GM23338 (cell line): ENCODE data around the gene NHERF1. TPM values are rescaled to one million over a fixed set of nuclear protein-coding genes. Genes with fewer than 3 reads are reported as not detected.

ENCODE experiments used
- ATAC-seq: fragments of 200-7000 bp; cut with Tn5 transposase; 3 replicates; pipeline ENCODE4 v1.9.1; 2020
- DNase-seq: peaks from one replicate; pipeline ENCODE4 v3.0.0-alpha.2; 2015; ENCODE audit warnings: low spot score
- H2AFZ ChIP-seq: fragments of 200-600 bp; sonication (generic); 2 replicates; pipeline ENCODE4 v1.8.0; 2016; ENCODE audit warnings: antibody characterized with exemption, mild to moderate bottlenecking, moderate library complexity
- H3F3A ChIP-seq: fragments of 200-600 bp; sonication (generic); replicated peaks from 2 replicates; pipeline ENCODE4 v1.8.0; 2017; ENCODE audit warnings: antibody characterized with exemption, mixed run types, low read depth
- H3K27ac ChIP-seq: fragments of 200-600 bp; sonication (generic); 2 replicates; pipeline ENCODE4 v1.6.1; 2016; ENCODE audit warnings: low read depth
- H3K27me3 ChIP-seq: fragments of 200-600 bp; sonication (generic); 2 replicates; pipeline ENCODE4 v1.8.0; 2016; ENCODE audit warnings: mild to moderate bottlenecking, mixed run types, moderate library complexity; ENCODE audit not compliant: insufficient read depth
- H3K36me3 ChIP-seq: fragments of 200-600 bp; sonication (generic); 2 replicates; pipeline ENCODE4 v1.8.0; 2016; ENCODE audit warnings: mild to moderate bottlenecking; ENCODE audit not compliant: insufficient read depth
- H3K4me1 ChIP-seq: fragments of 200-600 bp; sonication (generic); 2 replicates; pipeline ENCODE4 v1.8.0; 2016; ENCODE audit warnings: mild to moderate bottlenecking, moderate library complexity; ENCODE audit not compliant: insufficient read depth
- H3K4me2 ChIP-seq: fragments of 200-600 bp; sonication (generic); 2 replicates; pipeline ENCODE4 v1.7.1; 2017; ENCODE audit warnings: mixed run types
- H3K4me3 ChIP-seq: fragments of 200-600 bp; sonication (generic); 2 replicates; pipeline ENCODE4 v1.6.1; 2016; ENCODE audit warnings: mixed run types
- H3K79me2 ChIP-seq: fragments of 200-600 bp; sonication (generic); replicated peaks from 2 replicates; pipeline ENCODE4 v1.8.0; 2017; ENCODE audit warnings: mild to moderate bottlenecking; ENCODE audit not compliant: insufficient read depth
- H3K9me2 ChIP-seq: fragments of 200-600 bp; sonication (generic); 2 replicates; pipeline ENCODE4 v1.8.0; 2017; ENCODE audit not compliant: insufficient read depth
- H4K20me1 ChIP-seq: fragments of 200-600 bp; sonication (generic); replicated peaks from 2 replicates; pipeline ENCODE4 v1.8.0; 2017; ENCODE audit warnings: mild to moderate bottlenecking; ENCODE audit not compliant: insufficient read depth
- H3K27ac Mint-ChIP-seq: 2 replicates; pipeline ENCODE4 v1.8.0; 2020; ENCODE audit warnings: inconsistent platforms, mild to moderate bottlenecking, moderate library complexity, mixed read lengths
- H3K27me3 Mint-ChIP-seq: 3 replicates; pipeline ENCODE4 v1.8.0; 2022; ENCODE audit warnings: low read depth, mild to moderate bottlenecking, moderate library complexity, mixed read lengths, inconsistent platforms; ENCODE audit not compliant: insufficient read depth, poor library complexity
- H3K36me3 Mint-ChIP-seq: 3 replicates; pipeline ENCODE4 v1.8.0; 2021; ENCODE audit warnings: low read depth, mild to moderate bottlenecking, inconsistent platforms, moderate library complexity, mixed read lengths
- H3K4me1 Mint-ChIP-seq: 3 replicates; pipeline ENCODE4 v1.8.0; 2020; ENCODE audit warnings: mild to moderate bottlenecking, inconsistent platforms, mixed read lengths
- H3K4me3 Mint-ChIP-seq: 3 replicates; pipeline ENCODE4 v1.8.0; 2021; ENCODE audit warnings: moderate library complexity, mild to moderate bottlenecking, inconsistent platforms, mixed read lengths
- H3K9me3 Mint-ChIP-seq: 3 replicates; pipeline ENCODE4 v1.8.0; 2020; ENCODE audit warnings: moderate library complexity, mild to moderate bottlenecking, inconsistent platforms, mixed read lengths
- CTCF ChIP-seq, 2 experiments: fragments of 200-600 bp in 1 of 2; sonication (generic) in 1 of 2; conservative IDR thresholded peaks; 2 replicates each; pipeline versions ENCODE4 v1.5.1 to v1.6.1; 2016 to 2017; ENCODE audit warnings: antibody characterized with exemption in 2 of 2, low read depth in 2 of 2, mild to moderate bottlenecking in 2 of 2, moderate library complexity in 1 of 2
- EZH2phosphoT487 ChIP-seq: fragments of 200-600 bp; sonication (generic); IDR thresholded peaks from one replicate; pipeline ENCODE4 v1.8.1; 2018; ENCODE audit warnings: antibody characterized with exemption; ENCODE audit not compliant: unreplicated experiment
- NANOG ChIP-seq: IDR thresholded peaks from 2 replicates; pipeline ENCODE4 v1.6.1; 2016; ENCODE audit warnings: antibody characterized with exemption, borderline replicate concordance
- REST ChIP-seq: IDR thresholded peaks from one replicate; pipeline ENCODE4 v1.6.1; 2018; ENCODE audit warnings: antibody characterized with exemption; ENCODE audit not compliant: unreplicated experiment
- ZNF331 ChIP-seq: fragments of 250-450 bp; sonication (Bioruptor Pico); IDR thresholded peaks from 2 replicates; pipeline ENCODE4 v1.5.0; 2020; ENCODE audit warnings: low read depth, mild to moderate bottlenecking, moderate library complexity
- polyA plus RNA-seq: library from polyadenylated mRNA; unstranded; fragments of >200 nt; fragmentation: Nextera tagmentation; extraction: Ambion mirVana; gene quantifications from 2 replicates; pipeline ENCODE4 v1.2.1, GENCODE V29; 2016
- total RNA-seq: library from RNA; depleted of rRNA; stranded (reverse); fragments of >200 nt; shearing (Covaris generic); gene quantifications from 2 replicates; pipeline ENCODE4 v1.2.3, GENCODE V29; 2014
- TF ChIP-seq, protein P1 (sequence below): IDR thresholded peaks from 2 replicates; pipeline ENCODE4 v1.6.1; 2016; ENCODE audit warnings: antibody characterized with exemption
- TF ChIP-seq, protein P2 (sequence below): fragments of 250-450 bp; sonication (Bioruptor Pico); IDR thresholded peaks from 2 replicates; pipeline ENCODE4 v1.5.0; 2020; ENCODE audit warnings: mild to moderate bottlenecking, moderate library complexity

Gene NHERF1
- total and polyA plus RNA-seq, 2 experiments from 2014 or later, result 48.8 to 100 TPM

DNA sequence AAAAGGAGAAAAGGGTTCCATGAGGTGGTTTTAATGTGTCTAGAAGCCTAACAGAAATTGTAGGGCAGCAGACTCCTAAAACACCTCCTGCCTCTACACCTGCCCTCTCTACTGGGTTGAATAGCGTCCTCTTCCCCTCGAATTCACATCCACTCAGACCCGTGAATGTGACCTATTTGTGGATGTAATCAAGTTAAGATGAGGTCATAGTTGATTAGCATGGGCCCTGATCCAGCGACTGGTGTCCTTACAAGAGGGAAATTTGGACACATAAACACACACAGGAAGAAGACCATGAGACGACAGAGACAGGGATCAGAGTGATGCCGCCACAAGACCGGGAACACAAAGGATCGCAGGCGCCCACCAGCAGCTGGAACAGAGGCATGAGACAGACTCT lies 49.2 kb upstream of the NHERF1 start:
- Mint-ChIP-seq H3K27me3 (peaks cover 14% of the 10 kb centered on the region), H3K4me1 (no peaks in the 10 kb centered on the region)

DNA sequence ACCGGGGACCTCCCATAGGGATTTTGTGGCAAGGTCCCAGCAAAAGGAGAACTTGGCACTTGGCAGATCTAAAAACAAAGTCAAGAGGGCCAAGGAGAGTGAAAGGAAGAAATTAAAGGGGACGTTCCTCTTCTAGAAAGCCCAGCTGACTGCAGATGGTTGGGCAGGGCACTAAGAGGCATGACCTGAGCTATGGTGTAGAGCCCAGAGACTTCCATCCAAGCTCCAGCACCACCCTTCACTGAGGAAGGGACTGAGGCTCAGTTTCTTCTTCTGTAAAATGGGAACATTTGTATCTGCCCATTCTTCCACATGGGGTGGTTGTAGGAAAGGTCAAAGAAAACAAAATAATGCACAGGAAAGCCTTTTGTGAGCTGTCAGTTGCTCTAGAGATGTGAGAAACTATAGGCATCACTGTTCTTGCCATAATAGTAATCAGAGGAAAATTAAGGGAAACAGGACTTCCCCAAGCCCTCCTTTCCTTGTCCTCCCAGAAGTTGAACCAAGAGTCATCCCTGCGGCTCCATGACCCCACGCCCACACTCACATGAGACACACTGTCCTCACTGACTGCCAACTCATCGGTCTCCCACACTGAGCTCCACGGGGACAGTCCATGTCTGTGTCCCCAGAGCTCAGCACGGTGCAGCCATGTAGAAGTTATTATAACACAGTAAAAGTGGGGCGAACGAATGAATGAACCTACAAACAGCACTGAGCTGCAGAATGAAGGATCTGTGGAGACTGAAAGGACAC lies 46.1 kb upstream of the NHERF1 start:
- Histone ChIP-seq H3K4me3 (no peak overlapping the region), H3K79me2 (no peaks in the 10 kb centered on the region), H3K4me2 (no peak overlapping the region), H3K4me1 (no peaks in the 10 kb centered on the region), H3F3A (no peaks in the 10 kb centered on the region), H3K9me2 (0 out of 2 replicates have a peak, but pooled peaks cover 7% of the 10 kb centered on the region), H3K36me3 (no peaks in the 10 kb centered on the region), H3K27me3 (no peaks in the 10 kb centered on the region), H4K20me1 (no peaks in the 10 kb centered on the region), H2AFZ (no peak overlapping the region), H3K27ac (no peak overlapping the region)
- Mint-ChIP-seq H3K4me3 (no peak overlapping the region; the same call in 2 of the 3 replicates), H3K27me3 (peaks cover 10% of the 10 kb centered on the region), H3K4me1 (no peaks in the 10 kb centered on the region), H3K27ac (no peak overlapping the region), H3K9me3 (no peaks in the 10 kb centered on the region), H3K36me3 (no peaks in the 10 kb centered on the region)
- TF ChIP-seq REST, result no peak
- no peak for TF ChIP-seq ZNF331 (CRISPR knock-in tag)
- no peak for TF ChIP-seq EZH2phosphoT487
- TF ChIP-seq NANOG, result no peak
- TF ChIP-seq, protein P1, sequence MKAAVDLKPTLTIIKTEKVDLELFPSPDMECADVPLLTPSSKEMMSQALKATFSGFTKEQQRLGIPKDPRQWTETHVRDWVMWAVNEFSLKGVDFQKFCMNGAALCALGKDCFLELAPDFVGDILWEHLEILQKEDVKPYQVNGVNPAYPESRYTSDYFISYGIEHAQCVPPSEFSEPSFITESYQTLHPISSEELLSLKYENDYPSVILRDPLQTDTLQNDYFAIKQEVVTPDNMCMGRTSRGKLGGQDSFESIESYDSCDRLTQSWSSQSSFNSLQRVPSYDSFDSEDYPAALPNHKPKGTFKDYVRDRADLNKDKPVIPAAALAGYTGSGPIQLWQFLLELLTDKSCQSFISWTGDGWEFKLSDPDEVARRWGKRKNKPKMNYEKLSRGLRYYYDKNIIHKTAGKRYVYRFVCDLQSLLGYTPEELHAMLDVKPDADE, result no peak
- TF ChIP-seq, protein P2, sequence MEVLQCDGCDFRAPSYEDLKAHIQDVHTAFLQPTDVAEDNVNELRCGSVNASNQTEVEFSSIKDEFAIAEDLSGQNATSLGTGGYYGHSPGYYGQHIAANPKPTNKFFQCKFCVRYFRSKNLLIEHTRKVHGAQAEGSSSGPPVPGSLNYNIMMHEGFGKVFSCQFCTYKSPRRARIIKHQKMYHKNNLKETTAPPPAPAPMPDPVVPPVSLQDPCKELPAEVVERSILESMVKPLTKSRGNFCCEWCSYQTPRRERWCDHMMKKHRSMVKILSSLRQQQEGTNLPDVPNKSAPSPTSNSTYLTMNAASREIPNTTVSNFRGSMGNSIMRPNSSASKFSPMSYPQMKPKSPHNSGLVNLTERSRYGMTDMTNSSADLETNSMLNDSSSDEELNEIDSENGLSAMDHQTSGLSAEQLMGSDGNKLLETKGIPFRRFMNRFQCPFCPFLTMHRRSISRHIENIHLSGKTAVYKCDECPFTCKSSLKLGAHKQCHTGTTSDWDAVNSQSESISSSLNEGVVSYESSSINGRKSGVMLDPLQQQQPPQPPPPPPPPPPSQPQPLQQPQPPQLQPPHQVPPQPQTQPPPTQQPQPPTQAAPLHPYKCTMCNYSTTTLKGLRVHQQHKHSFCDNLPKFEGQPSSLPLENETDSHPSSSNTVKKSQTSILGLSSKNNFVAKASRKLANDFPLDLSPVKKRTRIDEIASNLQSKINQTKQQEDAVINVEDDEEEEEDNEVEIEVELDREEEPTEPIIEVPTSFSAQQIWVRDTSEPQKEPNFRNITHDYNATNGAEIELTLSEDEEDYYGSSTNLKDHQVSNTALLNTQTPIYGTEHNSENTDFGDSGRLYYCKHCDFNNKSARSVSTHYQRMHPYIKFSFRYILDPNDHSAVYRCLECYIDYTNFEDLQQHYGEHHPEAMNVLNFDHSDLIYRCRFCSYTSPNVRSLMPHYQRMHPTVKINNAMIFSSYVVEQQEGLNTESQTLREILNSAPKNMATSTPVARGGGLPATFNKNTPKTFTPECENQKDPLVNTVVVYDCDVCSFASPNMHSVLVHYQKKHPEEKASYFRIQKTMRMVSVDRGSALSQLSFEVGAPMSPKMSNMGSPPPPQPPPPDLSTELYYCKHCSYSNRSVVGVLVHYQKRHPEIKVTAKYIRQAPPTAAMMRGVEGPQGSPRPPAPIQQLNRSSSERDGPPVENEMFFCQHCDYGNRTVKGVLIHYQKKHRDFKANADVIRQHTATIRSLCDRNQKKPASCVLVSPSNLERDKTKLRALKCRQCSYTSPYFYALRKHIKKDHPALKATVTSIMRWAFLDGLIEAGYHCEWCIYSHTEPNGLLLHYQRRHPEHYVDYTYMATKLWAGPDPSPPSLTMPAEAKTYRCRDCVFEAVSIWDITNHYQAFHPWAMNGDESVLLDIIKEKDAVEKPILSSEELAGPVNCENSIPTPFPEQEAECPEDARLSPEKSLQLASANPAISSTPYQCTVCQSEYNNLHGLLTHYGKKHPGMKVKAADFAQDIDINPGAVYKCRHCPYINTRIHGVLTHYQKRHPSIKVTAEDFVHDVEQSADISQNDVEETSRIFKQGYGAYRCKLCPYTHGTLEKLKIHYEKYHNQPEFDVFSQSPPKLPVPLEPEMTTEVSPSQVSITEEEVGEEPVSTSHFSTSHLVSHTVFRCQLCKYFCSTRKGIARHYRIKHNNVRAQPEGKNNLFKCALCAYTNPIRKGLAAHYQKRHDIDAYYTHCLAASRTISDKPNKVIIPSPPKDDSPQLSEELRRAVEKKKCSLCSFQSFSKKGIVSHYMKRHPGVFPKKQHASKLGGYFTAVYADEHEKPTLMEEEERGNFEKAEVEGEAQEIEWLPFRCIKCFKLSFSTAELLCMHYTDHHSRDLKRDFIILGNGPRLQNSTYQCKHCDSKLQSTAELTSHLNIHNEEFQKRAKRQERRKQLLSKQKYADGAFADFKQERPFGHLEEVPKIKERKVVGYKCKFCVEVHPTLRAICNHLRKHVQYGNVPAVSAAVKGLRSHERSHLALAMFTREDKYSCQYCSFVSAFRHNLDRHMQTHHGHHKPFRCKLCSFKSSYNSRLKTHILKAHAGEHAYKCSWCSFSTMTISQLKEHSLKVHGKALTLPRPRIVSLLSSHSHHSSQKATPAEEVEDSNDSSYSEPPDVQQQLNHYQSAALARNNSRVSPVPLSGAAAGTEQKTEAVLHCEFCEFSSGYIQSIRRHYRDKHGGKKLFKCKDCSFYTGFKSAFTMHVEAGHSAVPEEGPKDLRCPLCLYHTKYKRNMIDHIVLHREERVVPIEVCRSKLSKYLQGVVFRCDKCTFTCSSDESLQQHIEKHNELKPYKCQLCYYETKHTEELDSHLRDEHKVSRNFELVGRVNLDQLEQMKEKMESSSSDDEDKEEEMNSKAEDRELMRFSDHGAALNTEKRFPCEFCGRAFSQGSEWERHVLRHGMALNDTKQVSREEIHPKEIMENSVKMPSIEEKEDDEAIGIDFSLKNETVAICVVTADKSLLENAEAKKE (CRISPR knock-in tag), result no peak
- no peak for TF ChIP-seq CTCF (conservative IDR thresholded peaks at IDR 0.05; ENCODE audit: low read depth in 2 of 2)
- DNase-seq, result no peak
- ATAC-seq, result no peak

More for the DNA sequence above, 49.2 kb upstream of the NHERF1 start:
- ATAC-seq (no peak), DNase-seq (no peak)
- Histone ChIP-seq H3K4me2 (no peak overlapping the region), H3K27ac (no peak overlapping the region), H3K4me3 (no peak overlapping the region), H3K27me3 (no peaks in the 10 kb centered on the region), H2AFZ (no peak overlapping the region), H3K9me2 (no peaks in the 10 kb centered on the region), H3F3A (no peaks in the 10 kb centered on the region), H3K79me2 (no peaks in the 10 kb centered on the region), H3K36me3 (no peaks in the 10 kb centered on the region), H4K20me1 (no peaks in the 10 kb centered on the region), H3K4me1 (no peaks in the 10 kb centered on the region)
- no peaks in the 10 kb centered on the region for H3K36me3 Mint-ChIP-seq
- no peak for TF ChIP-seq EZH2phosphoT487
- H3K4me3 Mint-ChIP-seq, result no peak overlapping the region
- no peak overlapping the region for H3K27ac Mint-ChIP-seq
- H3K9me3 Mint-ChIP-seq, result no peaks in the 10 kb centered on the region; the same call in 1 of the 3 replicates
